ENCODE results near the gene SLC22A23. TPM values are rescaled to one million over a fixed set of nuclear protein-coding genes. Genes with fewer than 3 reads are reported as not detected.
A peak's percentile ranks its signal among the peaks of the same experiment; 100 is the strongest.

Gene SLC22A23
- total and polyA plus RNA-seq, 8 donors, result 4.9 to 27.9 (median 14.2) TPM

DNA sequence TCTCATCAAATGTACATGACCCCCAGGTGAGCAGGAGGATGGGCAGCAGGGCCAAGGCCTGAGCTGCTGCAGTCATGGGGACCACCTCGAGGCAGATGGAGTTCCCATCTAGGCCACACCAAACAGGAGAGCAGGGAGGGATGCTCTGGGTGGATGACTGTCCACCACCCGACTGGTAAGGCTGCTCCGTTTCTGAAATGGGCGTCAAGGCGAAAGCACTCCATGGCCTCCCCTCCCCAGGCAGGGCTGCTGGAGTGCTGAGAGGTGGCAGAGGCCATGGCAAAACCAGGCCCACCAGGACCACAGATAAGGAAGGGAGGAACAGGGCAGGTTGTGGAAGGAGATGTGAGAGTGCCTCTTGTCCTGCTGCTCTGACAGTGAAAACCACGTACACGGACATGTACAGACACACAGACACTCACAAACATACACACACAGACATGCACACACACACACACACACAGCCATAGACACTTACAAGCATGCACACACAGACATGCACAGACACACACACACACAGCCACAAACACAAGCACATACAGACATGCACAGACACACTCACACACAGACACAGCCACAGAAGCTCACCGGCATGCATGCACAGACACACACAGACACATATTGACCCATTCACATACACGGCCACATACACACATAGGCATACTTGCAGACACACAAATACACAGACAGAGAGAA, 104.9 kb downstream of the SLC22A23 start:
- Histone ChIP-seq H3K9me3 (no peaks in the 10 kb centered on the region), H3K4me1 (peaks cover 25 to 43% (median 39%) of the 10 kb centered on the region in 3 donors), H3K36me3 (no peaks in the 10 kb centered on the region), H3K27me3 (no peaks in the 10 kb centered on the region), H3K27ac (peak overlapping the region in 3 of 4 donors; percentile 1 to 50 (median 30)), H3K4me3 (no peak overlapping the region)
- ATAC-seq, result no peak
- intact Hi-C loops (cut with DNase I), result no loop called here
- TF ChIP-seq, protein P1, sequence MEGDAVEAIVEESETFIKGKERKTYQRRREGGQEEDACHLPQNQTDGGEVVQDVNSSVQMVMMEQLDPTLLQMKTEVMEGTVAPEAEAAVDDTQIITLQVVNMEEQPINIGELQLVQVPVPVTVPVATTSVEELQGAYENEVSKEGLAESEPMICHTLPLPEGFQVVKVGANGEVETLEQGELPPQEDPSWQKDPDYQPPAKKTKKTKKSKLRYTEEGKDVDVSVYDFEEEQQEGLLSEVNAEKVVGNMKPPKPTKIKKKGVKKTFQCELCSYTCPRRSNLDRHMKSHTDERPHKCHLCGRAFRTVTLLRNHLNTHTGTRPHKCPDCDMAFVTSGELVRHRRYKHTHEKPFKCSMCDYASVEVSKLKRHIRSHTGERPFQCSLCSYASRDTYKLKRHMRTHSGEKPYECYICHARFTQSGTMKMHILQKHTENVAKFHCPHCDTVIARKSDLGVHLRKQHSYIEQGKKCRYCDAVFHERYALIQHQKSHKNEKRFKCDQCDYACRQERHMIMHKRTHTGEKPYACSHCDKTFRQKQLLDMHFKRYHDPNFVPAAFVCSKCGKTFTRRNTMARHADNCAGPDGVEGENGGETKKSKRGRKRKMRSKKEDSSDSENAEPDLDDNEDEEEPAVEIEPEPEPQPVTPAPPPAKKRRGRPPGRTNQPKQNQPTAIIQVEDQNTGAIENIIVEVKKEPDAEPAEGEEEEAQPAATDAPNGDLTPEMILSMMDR (IDR thresholded peaks at IDR 0.05), result no peak
- FAIRE-seq, result no peak
- DNase-seq, result no peak
- WGBS, 2 donors, result 68 to 78% methylated on average over 9 of the region's 9 CpGs

GRCh38 chr6:3351105-3351676, 105.7 kb downstream of the SLC22A23 start:
- ATAC-seq (no peak), FAIRE-seq (no peak), DNase-seq (no peak)
- Histone ChIP-seq H3K4me3 (no peak overlapping the region), H3K27ac (peak overlapping the region in 1 of 4 donors; percentile 30), H3K4me1 (peaks cover 25 to 35% (median 32%) of the 10 kb centered on the region in 3 donors), H3K9me3 (no peaks in the 10 kb centered on the region), H3K36me3 (no peaks in the 10 kb centered on the region), H3K27me3 (no peaks in the 10 kb centered on the region)
- intact Hi-C loops (cut with DNase I), result no loop called here
- 55 to 63% methylated on average over 15 of the region's 15 CpGs for WGBS, 2 donors
- TF ChIP-seq, protein P1 (IDR thresholded peaks at IDR 0.05), result no peak

- H3K36me3 ChIP-seq, result no peaks in the 10 kb centered on the region
- intact Hi-C loops (cut with DNase I), result no loop called here
- no peak overlapping the region for H3K4me3 ChIP-seq
- H3K27ac ChIP-seq, result no peak overlapping the region
- 77 to 78% methylated on average over 8 of the region's 8 CpGs for WGBS, 2 donors
- ATAC-seq, result no peak
- no peaks in the 10 kb centered on the region for H3K9me3 ChIP-seq
- TF ChIP-seq, protein P1 (IDR thresholded peaks at IDR 0.05), result no peak
- no peak for DNase-seq
- H3K27me3 ChIP-seq, result no peaks in the 10 kb centered on the region
- no peak for FAIRE-seq
- H3K4me1 ChIP-seq, result peaks cover 21 to 36% (median 34%) of the 10 kb centered on the region in 3 donors
Observed at GRCh38 chr6:3350252-3350796, 106.5 kb downstream of the SLC22A23 start.

GRCh38 chr6:3349388-3350251, 107.2 kb downstream of the SLC22A23 start:
- Histone ChIP-seq H3K27ac (no peak overlapping the region), H3K4me1 (peaks cover 20 to 34% (median 29%) of the 10 kb centered on the region in 3 donors), H3K27me3 (no peaks in the 10 kb centered on the region), H3K36me3 (no peaks in the 10 kb centered on the region), H3K9me3 (no peaks in the 10 kb centered on the region), H3K4me3 (no peak overlapping the region)
- intact Hi-C loops (cut with DNase I), result no loop called here
- DNase-seq, result no peak
- TF ChIP-seq, protein P1 (IDR thresholded peaks at IDR 0.05), result no peak
- FAIRE-seq, result no peak
- 74 to 77% methylated on average over 8 of the region's 8 CpGs for WGBS, 2 donors
- ATAC-seq, result no peak
